Frontal cortex (tissue), 4 donors: Measurements from ENCODE around the gene CPN1. TPM values are rescaled to one million over a fixed set of nuclear protein-coding genes. Genes with fewer than 3 reads are reported as not detected.
A peak's percentile ranks its signal among the peaks of the same experiment; 100 is the strongest.
"Not testable (repeated sequence)": the region's sequence is repeated elsewhere in the genome, so short reads cannot be mapped to it uniquely, and the experiment has no call there.

Experiments
- DNase-seq, 2 donors: peaks; one replicate each; pipeline ENCODE4 v3.0.0; 2012; ENCODE audit warnings: low spot score in 2 of 2
- FAIRE-seq: peaks from 2 replicates; lab custom pipeline; 2012; peaks lifted over from hg19 to GRCh38; lab: Jason Lieb, UNC
- total RNA-seq: library from RNA; depleted of rRNA; stranded (reverse); fragments of >200 nt; gene quantifications from one replicate; pipeline ENCODE4 v1.2.3, GENCODE V29; 2014
- donor health status: control.
- donor health status: control.
- donor health status: control.

Gene CPN1
- total RNA-seq, result not detected

- FAIRE-seq (no peak), DNase-seq (no peak)
These were observed at the start of gene CPN1 for GRCh38 chr10:100081075-100082001. TSS of gene CPN1 (minus strand) at chr10:100081869. CDS start at chr10:100081625, 244 bp downstream.

DNA sequence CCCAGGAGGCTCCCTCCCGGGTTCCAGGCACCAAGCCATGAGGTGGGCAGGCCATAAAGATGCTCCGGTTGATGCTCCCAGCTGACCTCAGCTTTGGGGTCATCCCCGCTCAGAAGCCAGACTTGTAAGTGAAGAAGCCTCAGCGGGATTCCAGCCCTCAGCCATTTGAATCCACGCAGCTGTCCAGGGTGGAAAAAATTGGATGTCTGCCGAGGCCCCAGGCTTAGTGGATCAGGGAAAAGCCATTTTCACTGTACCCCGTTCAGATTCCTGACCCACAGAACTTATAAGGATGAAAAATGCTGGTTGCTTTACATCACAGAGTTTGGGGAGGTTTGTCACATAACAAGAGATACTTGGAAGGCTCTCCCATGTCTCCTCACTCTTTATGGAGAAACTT, 49.2 kb upstream of the CPN1 start:
- FAIRE-seq, result no peak
- no peak for DNase-seq

DNA sequence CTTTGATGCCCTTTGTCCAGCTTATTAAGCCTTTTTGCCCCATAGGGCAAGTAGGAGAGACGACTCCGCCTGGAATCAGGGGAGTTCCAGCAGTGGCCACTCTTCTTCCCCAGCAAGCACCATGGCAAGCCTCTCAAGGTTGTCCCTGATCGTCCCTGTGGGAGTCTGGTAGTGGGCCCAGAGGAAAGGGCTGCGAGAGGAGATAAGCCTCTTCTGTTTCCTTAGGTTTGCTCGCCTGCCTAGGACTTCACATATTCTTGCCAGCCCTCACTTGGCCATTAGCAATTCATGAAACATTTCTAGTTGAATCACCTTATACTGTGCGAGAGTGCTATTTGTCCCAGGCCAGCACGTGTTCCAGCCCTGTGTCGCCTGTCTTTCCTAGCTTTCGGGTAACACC, 47.8 kb upstream of the CPN1 start:
- FAIRE-seq (no peak), DNase-seq (no peak)

GRCh38 chr10:100128951-100129350, 47.3 kb upstream of the CPN1 start:
- FAIRE-seq (no peak), DNase-seq (no peak)

DNA sequence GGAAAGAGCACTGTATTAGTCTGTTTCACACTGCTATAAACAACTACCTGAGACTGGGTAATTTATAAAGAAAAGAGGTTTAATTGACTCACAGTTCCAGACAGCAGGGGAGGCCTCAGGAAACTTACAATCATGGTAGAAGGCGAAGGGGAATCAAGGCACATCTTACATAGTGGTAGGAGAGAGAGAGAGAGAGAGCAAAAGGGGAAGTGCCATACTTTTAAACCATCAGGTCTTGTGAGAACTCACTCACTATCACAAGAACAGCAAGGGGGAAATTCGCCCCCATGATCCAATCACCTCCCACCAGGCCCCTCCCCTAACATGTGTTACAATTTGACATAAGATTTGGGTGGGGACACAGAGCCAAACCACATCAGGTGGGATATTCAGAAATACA, 43.7 kb upstream of the CPN1 start:
- not testable (repeated sequence) for DNase-seq, FAIRE-seq

DNA sequence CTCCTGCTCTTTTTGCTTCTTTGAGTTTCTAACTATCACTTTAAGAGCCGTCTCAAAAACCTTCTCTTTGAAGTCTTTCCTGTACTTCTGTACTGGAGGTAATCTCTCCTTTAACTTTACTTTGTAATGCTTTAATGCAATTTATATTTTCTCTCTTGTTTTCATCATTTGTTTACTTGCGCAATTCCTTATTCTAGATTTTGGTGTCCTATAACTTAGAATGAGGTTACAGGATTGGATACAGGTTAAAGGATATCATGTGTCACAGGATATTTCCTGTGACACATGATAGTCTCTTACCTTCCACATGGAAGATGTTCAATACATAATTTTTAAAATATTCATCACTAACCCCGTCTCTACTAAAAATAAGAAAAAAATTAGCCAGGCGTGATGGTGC, 42.4 kb upstream of the CPN1 start:
- DNase-seq (no peak), FAIRE-seq (no peak)

GRCh38 chr10:100122780-100123179, 41.1 kb upstream of the CPN1 start:
- DNase-seq (no peak), FAIRE-seq (no peak)

DNA sequence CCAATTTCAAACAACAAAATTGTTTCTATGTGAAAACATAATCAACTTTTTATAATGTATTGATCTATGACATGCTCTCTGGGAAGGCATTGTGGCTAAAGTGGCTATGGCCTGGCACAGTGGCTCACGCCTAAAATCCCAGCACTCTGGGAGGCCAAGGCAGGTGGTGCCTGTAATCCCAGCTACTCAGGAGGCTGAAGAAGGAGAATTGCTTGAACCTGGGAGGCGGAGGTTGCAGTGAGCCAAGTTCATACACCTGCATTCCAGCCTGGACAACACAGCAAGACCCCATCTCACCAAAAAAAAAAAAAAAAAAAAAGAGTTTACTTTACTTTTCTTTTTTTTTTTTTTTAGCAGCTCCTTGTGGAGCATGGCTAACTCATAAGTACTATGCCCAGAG, 38.9 kb upstream of the CPN1 start:
- no peak for FAIRE-seq
- DNase-seq, result no peak

GRCh38 chr10:100119726-100120125, 38.1 kb upstream of the CPN1 start:
- FAIRE-seq (no peak), DNase-seq (no peak)

- no peak for FAIRE-seq
- DNase-seq, result peak in 1 of 2 donors; percentile 14
These were observed 33.5 kb upstream of the CPN1 start for GRCh38 chr10:100114976-100115770.

- DNase-seq, result no peak
- no peak for FAIRE-seq
These were observed 32.8 kb upstream of the CPN1 start for GRCh38 chr10:100114460-100114859.

DNA sequence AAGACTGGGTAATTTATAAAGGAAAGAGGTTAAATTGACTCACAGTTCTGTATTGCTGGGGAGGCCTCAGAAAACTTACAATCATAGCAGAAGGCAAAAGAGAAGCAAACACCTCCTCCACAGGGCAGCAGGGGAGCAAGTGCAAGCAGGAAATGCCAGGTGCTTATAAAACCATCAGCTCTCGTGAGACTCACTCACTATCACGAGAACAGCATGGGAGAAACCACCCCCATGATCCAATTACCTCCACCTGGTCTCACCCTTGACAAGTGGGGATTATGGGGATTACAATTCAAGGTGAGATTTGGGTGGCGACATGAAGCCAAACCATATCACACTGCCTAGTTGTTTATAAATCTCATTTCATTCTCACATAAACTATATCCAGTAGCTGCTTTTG, 28.0 kb upstream of the CPN1 start:
- DNase-seq, result no peak

DNA sequence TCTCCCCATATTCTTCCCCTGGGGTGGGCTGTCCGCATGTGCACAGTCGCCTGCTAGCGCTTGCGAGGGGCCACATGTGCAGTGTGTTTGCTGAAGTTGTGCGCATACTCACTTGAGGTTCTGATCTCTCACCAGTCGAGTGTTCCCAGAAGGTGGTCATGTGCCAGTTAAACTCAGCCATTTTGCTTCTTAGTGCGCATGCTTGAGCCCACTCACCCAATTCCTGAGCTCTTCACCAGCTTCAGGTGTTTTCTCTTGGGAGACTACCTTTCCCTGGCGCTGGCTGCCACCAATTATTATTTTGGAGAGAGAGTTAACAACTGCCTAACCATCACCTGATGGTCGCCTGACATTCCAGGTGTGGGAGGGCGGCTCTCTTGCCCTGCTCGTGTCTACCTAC, 25.2 kb upstream of the CPN1 start:
- no peak for FAIRE-seq
- no peak for DNase-seq

More for the DNA sequence above, 28.0 kb upstream of the CPN1 start:
- no peak for FAIRE-seq

DNA sequence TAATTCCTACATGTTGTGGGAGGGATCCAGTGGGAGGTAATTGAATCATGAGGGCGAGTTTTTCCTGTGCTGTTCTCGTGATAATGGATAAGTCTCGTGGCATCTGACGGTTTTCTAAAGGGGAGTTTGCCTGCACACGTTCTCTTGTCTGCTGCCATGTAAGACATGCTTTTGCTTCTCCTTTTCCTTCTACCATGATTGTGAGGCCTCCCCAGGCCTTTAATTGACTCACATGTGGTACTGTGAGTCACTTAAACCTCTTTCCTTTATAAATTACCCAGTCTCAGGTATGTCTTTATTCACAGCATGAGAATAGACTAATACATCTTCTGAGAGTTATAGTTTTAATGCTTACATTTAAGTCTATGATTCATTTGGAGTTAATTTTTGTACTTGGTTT, 22.6 kb upstream of the CPN1 start:
- FAIRE-seq (no peak), DNase-seq (no peak)

DNA sequence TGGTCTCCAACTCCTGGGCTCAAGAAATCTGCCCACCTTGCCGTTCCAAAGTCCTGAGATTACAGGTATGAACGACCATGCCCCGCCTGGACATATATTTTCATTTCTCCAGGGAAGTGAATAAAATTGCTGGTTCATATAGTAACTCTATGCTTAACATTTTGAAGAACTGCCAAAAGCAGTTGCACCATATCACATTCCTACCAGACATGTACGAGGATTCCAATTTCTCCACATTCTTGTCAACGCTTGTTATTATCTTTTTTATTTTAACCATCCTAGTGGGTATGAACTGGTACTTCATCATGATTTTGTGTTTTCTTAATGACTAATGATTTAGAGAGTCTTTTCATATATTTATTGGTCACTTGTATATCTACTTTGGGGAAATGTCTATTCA, 21.9 kb upstream of the CPN1 start:
- FAIRE-seq (no peak), DNase-seq (no peak)

DNA sequence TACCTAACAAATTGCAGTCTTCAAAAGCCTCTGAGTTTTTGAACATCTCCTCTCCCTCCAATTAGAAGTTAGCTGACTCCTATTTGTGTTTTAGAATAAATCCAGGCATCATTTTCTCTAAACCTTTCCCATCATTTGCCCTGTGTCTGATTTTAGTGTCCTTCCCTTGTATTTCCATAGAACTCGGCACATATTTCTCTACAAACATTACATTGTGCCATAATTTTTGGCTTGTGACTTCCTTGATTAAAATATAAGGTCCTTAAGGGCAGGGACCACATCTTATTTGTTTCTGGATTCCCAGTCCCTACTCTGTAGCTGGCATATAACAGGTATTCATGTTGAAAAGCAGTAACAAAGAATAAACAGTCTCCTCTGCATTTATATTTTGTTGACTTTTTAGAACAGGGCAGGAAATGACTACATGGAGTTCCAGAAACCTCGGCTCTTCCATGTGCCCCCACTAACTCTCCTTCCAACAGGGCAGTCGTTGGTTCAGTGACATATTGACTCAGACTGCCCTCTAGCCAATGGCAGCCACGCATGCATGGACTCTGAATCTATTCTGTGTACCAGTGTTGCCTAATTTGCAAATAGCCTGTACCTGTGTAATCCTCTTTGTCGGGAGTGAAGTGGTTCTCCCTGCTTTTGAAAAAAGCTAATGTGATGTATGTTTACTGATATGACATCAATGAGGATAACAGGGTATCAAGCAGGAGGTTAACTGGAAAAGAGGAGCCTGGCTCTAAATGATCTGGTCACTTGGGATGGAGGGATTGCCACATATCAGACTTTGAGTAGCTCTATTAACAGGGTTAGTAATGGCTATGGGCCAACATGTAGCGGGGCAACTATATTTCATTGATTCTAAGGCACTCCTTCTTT, 19.8 kb upstream of the CPN1 start:
- DNase-seq (no peak), FAIRE-seq (no peak)

GRCh38 chr10:100100651-100101184, 19.0 kb upstream of the CPN1 start:
- no peak for DNase-seq

GRCh38 chr10:100089241-100089640, 7.6 kb upstream of the CPN1 start:
- FAIRE-seq, result no peak

More at GRCh38 chr10:100100651-100101184, 19.0 kb upstream of the CPN1 start:
- no peak for FAIRE-seq

GRCh38 chr10:100086708-100087107, 5.0 kb upstream of the CPN1 start:
- DNase-seq, result not testable (repeated sequence)

More at GRCh38 chr10:100089241-100089640, 7.6 kb upstream of the CPN1 start:
- DNase-seq, result no peak

GRCh38 chr10:100085596-100085995, 3.9 kb upstream of the CPN1 start:
- FAIRE-seq, result no peak
- no peak for DNase-seq

More at GRCh38 chr10:100086708-100087107, 5.0 kb upstream of the CPN1 start:
- FAIRE-seq, result not testable (repeated sequence)
